Activated CD4-positive, alpha-beta T cell treated with anti-CD3 and anti-CD28 coated beads for 24 hours (primary cell): ENCODE data around the gene VPS33B.

ENCODE experiments used
- DNase-seq, 2 donors: peaks; one replicate each; pipeline ENCODE4 v3.0.0-alpha.2; 2020; ENCODE audit warnings: low read depth in 2 of 2

Gene VPS33B

GRCh38 chr15:90952901-90953677 lies 69.3 kb downstream of the VPS33B start:
- no peak for DNase-seq

GRCh38 chr15:90950676-90951075 lies 71.7 kb downstream of the VPS33B start:
- DNase-seq, result no peak

GRCh38 chr15:90949979-90950675 lies 72.3 kb downstream of the VPS33B start:
- DNase-seq, result no peak
